ENCODE measurements around the gene CHST8. TPM values are rescaled to one million over a fixed set of nuclear protein-coding genes. Genes with fewer than 3 reads are reported as not detected.

The CHST8 gene
- polyA plus RNA-seq, 1 experiment = not detected

GRCh38 chr19:33752945-33753344, 131.2 kb downstream of the CHST8 start:
- Histone ChIP-seq H3K27me3 (ENCODE audit: control insufficient read depth, insufficient read depth, low read length) (peaks cover 6% of the 10 kb centered on the region), H3K4me3 (ENCODE audit: low read depth, low read length) (no peak overlapping the region), H3K27ac (ENCODE audit: low read depth, low read length) (no peak overlapping the region), H3K9me3 (ENCODE audit: control insufficient read depth, insufficient read depth, low read length) (no peaks in the 10 kb centered on the region)
- POLR2A ChIA-PET = no interaction called here
- no peak for TF ChIP-seq CTCF (IDR thresholded peaks at IDR 0.05; ENCODE audit: low read depth, low read length)
- CTCF ChIA-PET = no interaction called here
- no peak for DNase-seq (ENCODE audit: low read depth, low spot score)

- Histone ChIP-seq H3K4me3 (ENCODE audit: low read depth, low read length) (no peak overlapping the region), H3K27ac (ENCODE audit: low read depth, low read length) (no peak overlapping the region), H3K9me3 (ENCODE audit: control insufficient read depth, insufficient read depth, low read length) (no peaks in the 10 kb centered on the region), H3K27me3 (ENCODE audit: control insufficient read depth, insufficient read depth, low read length) (peaks cover 6% of the 10 kb centered on the region)
- no peak for TF ChIP-seq CTCF (IDR thresholded peaks at IDR 0.05; ENCODE audit: low read depth, low read length)
- ChIA-PET CTCF (interaction anchor here (1.1 kb wide), 1 partner anchor 23 kb away, joined by 4 read pairs; no protein-coding TSS in a partner anchor), POLR2A (no interaction called here)
- DNase-seq (ENCODE audit: low read depth, low spot score) = no peak
Observed at GRCh38 chr19:33754361-33754760, 132.6 kb downstream of the CHST8 start.

- no peaks in the 10 kb centered on the region for H3K9me3 ChIP-seq (ENCODE audit: control insufficient read depth, insufficient read depth, low read length)
- H3K27me3 ChIP-seq (ENCODE audit: control insufficient read depth, insufficient read depth, low read length) = peaks cover 6% of the 10 kb centered on the region
- no peak for DNase-seq (ENCODE audit: low read depth, low spot score)
- no peak overlapping the region for H3K27ac ChIP-seq (ENCODE audit: low read depth, low read length)
- ChIA-PET CTCF (interaction anchor here (0.9 to 1.1 kb wide), 2 partner anchors 16 to 22 kb away, joined by 3 to 4 read pairs; no protein-coding TSS in a partner anchor), POLR2A (no interaction called here)
- H3K4me3 ChIP-seq (ENCODE audit: low read depth, low read length) = no peak overlapping the region
- TF ChIP-seq CTCF (IDR thresholded peaks at IDR 0.05; ENCODE audit: low read depth, low read length) = no peak
Observed at GRCh38 chr19:33755099-33756035, 133.6 kb downstream of the CHST8 start.

- H3K27me3 ChIP-seq (ENCODE audit: control insufficient read depth, insufficient read depth, low read length) = peaks cover 6% of the 10 kb centered on the region
- H3K4me3 ChIP-seq (ENCODE audit: low read depth, low read length) = no peak overlapping the region
- H3K9me3 ChIP-seq (ENCODE audit: control insufficient read depth, insufficient read depth, low read length) = no peaks in the 10 kb centered on the region
- H3K27ac ChIP-seq (ENCODE audit: low read depth, low read length) = no peak overlapping the region
- DNase-seq (ENCODE audit: low read depth, low spot score) = no peak
- ChIA-PET POLR2A (no interaction called here), CTCF (interaction anchor here (0.9 kb wide), 1 partner anchor 15 kb away, joined by 3 read pairs; no protein-coding TSS in a partner anchor)
- TF ChIP-seq CTCF (IDR thresholded peaks at IDR 0.05; ENCODE audit: low read depth, low read length) = no peak
Observed at GRCh38 chr19:33756177-33756576, 134.4 kb downstream of the CHST8 start.

- H3K9me3 ChIP-seq (ENCODE audit: control insufficient read depth, insufficient read depth, low read length) = no peaks in the 10 kb centered on the region
- TF ChIP-seq CTCF (IDR thresholded peaks at IDR 0.05; ENCODE audit: low read depth, low read length) = no peak
- DNase-seq (ENCODE audit: low read depth, low spot score) = no peak
- POLR2A ChIA-PET = no interaction called here
- CTCF ChIA-PET = interaction anchor here (0.9 to 1.1 kb wide), 2 partner anchors 11 to 782 kb away, joined by 3 read pairs; no protein-coding TSS in a partner anchor
- no peak overlapping the region for H3K4me3 ChIP-seq (ENCODE audit: low read depth, low read length)
- no peak overlapping the region for H3K27ac ChIP-seq (ENCODE audit: low read depth, low read length)
- H3K27me3 ChIP-seq (ENCODE audit: control insufficient read depth, insufficient read depth, low read length) = peaks cover 3% of the 10 kb centered on the region
Observed at GRCh38 chr19:33758541-33759013, 136.8 kb downstream of the CHST8 start.

Measured in AG04450 (cell line).